HG02763 (cell line): Measurements from ENCODE around the gene BZW1.

Experiments
- ATAC-seq: cut with Tn5 transposase; IDR thresholded peaks from one replicate; pipeline ENCODE4 v1.9.1; 2021; ENCODE audit warnings: mild to moderate bottlenecking, moderate library complexity; ENCODE audit not compliant: unreplicated experiment

The BZW1 gene

GRCh38 chr2:200828572-200829257 is 17.0 kb downstream of the BZW1 start:
- no peak for ATAC-seq

GRCh38 chr2:200829258-200829655 is 17.5 kb downstream of the BZW1 start:
- no peak for ATAC-seq

DNA sequence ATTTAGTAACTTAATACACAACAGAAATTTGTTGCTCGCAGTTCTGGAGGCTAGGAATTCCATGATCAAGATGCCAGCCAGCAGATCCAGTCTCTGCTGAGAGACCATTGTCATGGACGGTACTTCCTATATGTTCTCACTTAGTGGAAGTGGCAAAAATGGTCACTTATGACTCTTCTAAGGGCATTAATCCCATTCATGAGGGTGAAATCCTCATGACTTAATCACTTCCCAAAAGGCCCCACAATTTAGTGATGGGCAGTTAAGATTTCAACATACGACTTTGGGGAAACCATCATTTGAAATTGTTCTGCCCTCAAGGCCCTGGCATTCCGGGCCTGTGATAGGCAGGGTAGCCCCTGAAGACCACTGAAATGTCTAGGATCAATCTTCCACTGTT is 23.0 kb downstream of the BZW1 start:
- ATAC-seq = no peak

DNA sequence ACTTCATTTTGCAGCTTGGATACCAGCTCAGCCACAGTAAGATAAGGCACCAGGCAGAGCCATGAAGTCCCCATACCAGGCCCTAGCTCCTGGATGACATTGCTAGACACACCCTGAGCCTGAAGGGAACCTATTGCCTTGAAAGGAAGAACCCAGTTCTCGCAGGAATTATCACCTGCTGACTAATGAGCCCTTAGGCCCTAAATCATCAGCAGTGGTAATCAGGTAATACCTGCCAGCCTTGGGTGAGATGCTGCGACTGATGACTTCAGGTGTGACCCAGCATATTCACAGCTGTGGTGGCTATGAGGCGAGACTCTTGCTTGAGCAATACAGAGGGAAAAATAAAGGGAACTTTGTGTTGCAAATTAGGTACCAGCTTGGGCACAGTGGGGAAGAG is 27.8 kb downstream of the BZW1 start:
- ATAC-seq = no peak

DNA sequence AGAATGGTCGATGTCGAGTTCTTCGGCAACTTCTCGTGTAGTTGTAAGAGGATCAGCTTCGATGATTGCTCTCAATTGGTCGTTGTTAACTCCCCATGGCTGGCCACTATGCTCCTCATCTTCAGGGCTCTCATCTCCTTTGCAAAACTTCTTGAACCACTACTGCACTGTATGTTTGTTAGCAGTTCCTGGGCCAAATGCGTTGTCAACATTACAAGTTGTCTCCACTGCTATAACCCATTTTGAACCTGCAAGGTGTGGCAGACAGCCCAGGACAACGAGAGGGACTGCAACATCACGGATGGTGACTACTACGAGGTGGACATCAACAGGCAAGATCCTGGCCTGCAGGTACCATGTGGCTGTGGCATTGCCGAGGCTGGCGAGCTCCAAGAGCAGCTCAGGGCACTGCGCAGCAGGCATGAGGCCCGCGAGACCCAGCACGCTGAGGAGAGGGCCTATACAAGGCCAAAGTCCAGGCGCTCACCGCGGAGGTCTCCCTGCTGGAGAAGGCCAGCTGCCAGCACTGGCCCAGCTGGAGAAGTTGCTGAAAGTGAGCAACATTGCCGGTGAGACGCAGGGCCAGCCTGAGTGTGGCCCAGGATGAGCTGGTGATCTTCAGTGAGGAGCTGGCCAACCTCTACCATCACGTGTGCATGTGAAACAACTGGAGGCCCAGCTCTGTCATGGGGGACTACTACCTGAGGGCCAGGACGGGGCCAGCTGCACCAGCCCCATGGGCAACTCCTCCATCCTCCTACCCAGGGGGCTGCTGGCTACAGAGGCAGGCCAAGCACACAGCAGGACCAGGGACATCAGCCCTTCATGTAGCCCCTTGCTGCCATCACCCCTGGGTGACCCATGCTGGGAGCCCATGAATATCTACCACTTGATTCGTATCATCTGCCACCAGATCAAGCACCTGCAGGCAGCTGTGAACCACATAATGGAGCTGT is 32.6 kb downstream of the BZW1 start:
- no peak for ATAC-seq

DNA sequence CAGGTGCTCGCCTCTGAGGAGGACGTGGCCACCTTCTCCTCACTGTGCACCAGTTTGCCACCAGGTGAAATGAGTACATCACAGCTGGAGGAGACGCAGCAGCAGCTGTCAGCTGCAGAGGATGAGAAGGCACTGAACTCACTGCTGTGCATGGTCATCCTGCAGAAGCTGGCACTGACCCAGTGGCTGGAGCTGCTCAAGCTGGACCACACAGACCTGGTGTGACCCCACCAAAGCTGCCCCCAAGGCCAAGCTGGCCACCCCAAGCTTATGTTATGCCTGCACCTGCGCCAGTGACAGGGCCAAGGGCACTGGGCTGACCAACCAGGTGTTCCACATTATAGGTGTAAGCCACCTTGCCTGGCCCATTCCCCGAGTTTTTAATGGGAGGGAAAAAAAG is 33.5 kb downstream of the BZW1 start:
- no peak for ATAC-seq

DNA sequence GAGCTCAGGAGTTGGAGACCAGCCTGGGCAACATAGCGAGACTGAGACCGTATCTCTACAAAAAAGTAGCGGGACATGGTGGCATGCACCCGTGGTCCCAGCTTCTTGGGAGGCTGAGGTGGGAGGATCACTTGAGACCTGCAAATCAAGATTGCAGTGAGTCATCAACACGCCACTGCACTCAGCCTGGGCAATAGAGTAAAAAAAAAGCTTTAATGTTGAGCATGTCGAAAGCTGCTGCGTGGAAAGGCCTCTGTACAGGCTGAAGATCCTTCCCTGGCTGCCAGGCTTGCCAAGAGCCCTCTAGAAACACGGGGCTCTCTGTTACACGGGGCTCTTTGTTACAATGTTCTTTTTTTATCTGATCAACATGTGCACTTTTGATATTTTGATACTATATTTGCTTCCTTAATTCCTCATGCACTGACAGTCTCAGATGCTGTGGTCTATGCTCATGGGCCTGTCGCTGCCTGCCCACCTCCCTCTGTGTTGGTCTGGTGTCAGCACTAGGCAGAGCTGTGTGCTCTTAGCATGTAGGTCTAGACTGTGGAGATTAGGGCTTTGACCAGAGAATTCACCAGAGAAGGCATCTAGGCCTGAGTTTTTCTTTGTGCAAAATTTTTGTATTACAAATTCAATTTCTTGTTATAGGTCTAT is 34.1 kb downstream of the BZW1 start:
- no peak for ATAC-seq

- no peak for ATAC-seq
These were observed 35.6 kb downstream of the BZW1 start for GRCh38 chr2:200847269-200847668.

GRCh38 chr2:200847939-200848338 is 36.2 kb downstream of the BZW1 start:
- ATAC-seq = no peak

DNA sequence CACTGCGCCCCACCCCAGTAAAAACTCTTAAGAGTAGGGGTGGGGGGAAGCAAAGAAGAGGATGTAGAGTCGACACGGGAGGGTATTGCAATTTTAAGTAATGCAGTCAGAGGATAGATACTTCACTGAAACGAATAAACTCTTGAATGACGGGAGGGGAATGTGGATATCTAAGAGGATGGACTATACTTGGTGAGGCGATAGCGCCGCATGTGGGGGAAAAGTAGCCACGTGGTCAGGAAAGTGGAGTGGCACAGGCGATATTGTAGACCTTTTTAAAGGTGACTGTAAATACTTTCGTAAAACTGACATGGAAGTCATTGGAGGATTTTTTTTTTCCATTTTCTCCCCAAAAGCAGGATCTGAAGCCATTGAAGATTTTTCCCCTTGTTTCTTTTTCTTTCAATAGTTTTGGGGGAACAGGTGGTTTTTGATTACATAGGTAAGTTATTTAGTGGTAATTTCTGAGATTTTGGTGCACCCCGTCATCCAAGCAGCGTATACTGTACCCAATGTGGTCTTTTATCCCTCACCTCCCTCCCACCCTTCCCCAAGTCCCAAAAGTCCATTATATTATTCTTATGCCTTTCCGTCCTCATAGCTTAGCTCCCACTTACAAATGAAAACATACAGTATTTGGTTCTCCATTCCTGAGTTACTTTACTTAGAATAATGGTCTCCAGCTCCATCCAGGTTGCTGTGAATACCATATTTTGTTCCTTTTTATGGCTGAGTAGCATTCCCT is 39.0 kb downstream of the BZW1 start:
- ATAC-seq = no peak

- no peak for ATAC-seq
These were observed 39.9 kb downstream of the BZW1 start for GRCh38 chr2:200851398-200852248.

DNA sequence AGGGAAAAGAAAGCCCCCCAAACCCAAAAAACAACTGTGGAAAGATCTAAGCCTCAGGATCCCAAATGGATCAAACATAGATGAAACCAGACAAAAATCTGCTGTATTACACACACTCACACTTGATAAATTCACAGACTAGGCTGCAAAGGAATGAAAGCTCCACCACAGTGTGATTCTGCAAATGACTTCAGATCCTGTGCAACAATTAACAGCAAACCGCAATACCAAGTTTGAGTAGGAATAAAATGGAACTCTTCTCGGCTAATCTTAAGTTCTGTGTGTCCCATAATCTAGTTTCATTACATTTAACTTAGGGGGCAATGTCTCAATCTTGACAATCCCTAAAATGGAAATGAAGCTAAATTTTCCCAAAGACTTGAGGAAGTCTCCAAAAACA is 40.9 kb downstream of the BZW1 start:
- no peak for ATAC-seq

DNA sequence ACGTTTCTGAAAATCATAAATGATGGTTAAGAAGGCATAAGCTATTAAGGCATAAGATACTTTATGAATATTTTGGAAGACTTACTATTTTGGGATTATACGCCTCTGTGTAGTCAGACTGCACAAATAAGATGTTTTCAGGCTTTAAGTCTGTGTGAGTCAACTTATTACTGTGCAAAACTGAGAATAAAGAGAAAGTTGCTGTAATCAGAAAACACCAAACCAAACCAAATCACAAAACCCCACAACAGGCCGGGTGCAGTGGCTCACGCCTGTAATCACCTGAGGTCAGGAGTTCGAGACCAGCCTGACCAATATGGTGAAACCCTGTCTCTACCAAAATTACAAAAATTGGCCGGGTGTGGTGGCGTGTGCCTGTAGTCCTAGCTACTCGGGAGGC is 45.1 kb downstream of the BZW1 start:
- no peak for ATAC-seq

DNA sequence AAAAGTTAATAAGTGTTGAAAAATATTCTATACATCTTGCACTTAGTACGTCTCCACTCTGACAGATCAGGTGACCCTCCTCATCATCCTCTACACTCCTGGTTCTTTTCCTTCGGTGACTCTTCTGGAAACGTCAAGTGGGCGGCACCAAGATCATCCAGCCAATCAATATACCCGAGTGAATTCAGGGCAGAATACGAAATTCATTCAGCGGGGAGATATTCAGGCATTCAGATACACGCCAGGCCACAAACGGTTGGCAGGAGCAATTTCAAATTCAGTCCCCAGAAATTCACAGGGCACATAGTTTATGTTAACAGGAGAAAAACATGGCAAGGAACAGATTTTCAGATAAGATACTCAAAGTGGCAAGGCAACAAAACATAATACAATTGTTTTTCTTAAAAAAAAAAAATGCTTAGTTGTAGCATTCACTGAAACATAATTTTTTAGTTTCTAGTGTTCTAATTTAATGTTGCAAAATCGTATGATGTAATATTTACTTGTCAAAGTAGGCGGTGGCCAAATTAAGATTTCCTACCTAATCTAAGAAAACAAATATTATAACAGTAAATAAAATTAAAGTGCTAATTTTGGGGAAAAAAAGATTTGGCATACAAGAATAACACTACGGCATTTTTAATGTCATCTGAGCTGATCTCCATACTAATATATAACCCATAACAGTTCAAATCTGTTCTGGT is 48.5 kb downstream of the BZW1 start:
- no peak for ATAC-seq

DNA sequence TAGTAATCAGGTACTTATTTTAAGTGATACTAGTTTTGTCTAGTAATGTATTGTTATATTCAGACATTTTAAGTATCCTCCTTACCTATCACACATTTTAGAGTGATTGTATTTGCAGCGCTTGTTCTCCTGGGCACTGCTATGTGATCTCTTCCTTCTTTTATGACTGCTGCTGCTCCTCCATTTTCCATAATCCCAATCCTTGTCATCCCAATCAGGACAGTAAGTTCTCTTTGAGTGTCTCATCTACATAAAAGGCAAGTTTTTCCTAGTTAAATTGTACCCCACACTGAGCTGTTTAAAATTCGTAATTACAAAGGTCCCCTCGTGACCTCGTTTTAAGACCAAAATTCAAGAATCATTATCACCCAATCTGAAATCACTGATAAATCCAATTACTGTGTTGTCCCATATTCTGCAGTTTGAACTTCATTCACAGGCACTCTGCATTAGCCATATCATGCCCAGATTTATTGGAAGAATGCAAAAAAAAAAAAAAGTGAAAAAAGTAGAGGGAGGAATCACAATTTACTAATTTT is 50.0 kb downstream of the BZW1 start:
- no peak for ATAC-seq

- no peak for ATAC-seq
These were observed 50.9 kb downstream of the BZW1 start for GRCh38 chr2:200862532-200863000.

DNA sequence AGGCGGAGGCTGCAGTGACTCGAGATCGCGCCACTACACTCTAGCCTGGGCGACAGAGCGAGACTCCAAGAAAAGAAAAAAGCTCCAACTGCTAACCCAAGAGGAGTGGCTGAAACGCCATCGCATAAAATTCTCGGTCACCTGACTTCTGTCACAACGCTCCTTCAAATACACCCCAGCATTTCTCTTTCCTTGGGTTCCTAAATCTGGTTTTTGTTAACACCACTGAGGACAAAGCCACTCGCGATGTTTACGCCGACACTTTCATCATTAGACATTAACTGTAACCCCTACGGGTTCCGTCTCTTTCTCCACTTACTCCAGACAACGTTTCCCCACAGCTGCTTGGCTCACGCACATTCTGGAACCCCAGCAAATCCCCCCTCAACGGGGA is 52.1 kb downstream of the BZW1 start:
- no peak for ATAC-seq

GRCh38 chr2:200864176-200865034 is 52.7 kb downstream of the BZW1 start, which contains the start of gene CLK1:
CLK1 (minus strand) TSS chr2:200864658; CDS start chr2:200861862, 2,796 bp downstream.
- peak; percentile 86 for ATAC-seq
